ENCODE measurements around the gene CDH20. TPM values are rescaled to one million over a fixed set of nuclear protein-coding genes. Genes with fewer than 3 reads are reported as not detected.

The CDH20 gene
- total and polyA plus RNA-seq, 2 of the 13 experiments (the other 11 are each of a cell fraction or from before 2014, with no cell fraction given) = not detected

- Histone ChIP-seq H4K20me1 (ENCODE audit: insufficient read depth, low read length) (no peaks in the 10 kb centered on the region), H3K27ac (ENCODE audit: extremely low read length, insufficient read depth, low read length) (no peak overlapping the region), H3K9me3 (ENCODE audit: low read length) (no peaks in the 10 kb centered on the region), H3K9ac (ENCODE audit: insufficient read depth, low read depth, low read length) (no peak overlapping the region), H3K79me2 (ENCODE audit: insufficient read depth, low read length) (no peaks in the 10 kb centered on the region), H3K36me3 (replicated peaks in 1 of 2; ENCODE audit: control insufficient read depth in 1 of 2, insufficient read depth in 2 of 2, low read length in 2 of 2) (no peaks in the 10 kb centered on the region), H3K4me1 (ENCODE audit: insufficient read depth, low read length) (no peaks in the 10 kb centered on the region), H3K4me3 (replicated peaks in 1 of 3; ENCODE audit: insufficient read depth in 1 of 3, low read depth in 2 of 3, low read length in 3 of 3) (no peak overlapping the region), H2AFZ (ENCODE audit: low read length) (no peak overlapping the region), H3K27me3 (ENCODE audit: control insufficient read depth in 1 of 2, insufficient read depth in 2 of 2, low read length in 2 of 2) (0 out of 5 replicates have a peak, but pooled peaks cover 0 to 2% of the 10 kb centered on the region in 2 experiments), H3K4me2 (ENCODE audit: low read depth, low read length) (no peak overlapping the region)
- CTCF ChIA-PET (ENCODE audit: low intra/inter-chr PET ratio, low total read pairs) = no interaction called here
- POLR2A ChIA-PET = no interaction called here
- intact Hi-C loops (cut with micrococcal nuclease; ENCODE audit: unreplicated experiment) = no loop called here
- WGBS (ENCODE audit: low lambda C conversion rate) = 6% methylated on average over 3 of the region's 3 CpGs
- FAIRE-seq (no peak), ATAC-seq (no peak), DNase-seq (ENCODE audit: low spot score) (no peak)
- BruUV-seq (replicated peaks) = no TSS peak
- in situ Hi-C loops (cut with HindIII; ENCODE audit: extremely low pct_ligation_motif_present, low pct_unique_long_range_greater_than_20kb) = no loop called here
- no peak for TF ChIP-seq FOXP4 (CRISPR knock-in tag; IDR thresholded peaks at IDR 0.05)
- no peak for TF ChIP-seq PRDM4 (CRISPR knock-in tag; IDR thresholded peaks at IDR 0.05; ENCODE audit: borderline replicate concordance)
- TF ChIP-seq BRD4 (CRISPR knock-in tag; IDR thresholded peaks at IDR 0.05) = no peak
- TF ChIP-seq HOMEZ (CRISPR knock-in tag; IDR thresholded peaks at IDR 0.05; ENCODE audit: low read depth) = no peak
- no peak for TF ChIP-seq ZNF30 (CRISPR knock-in tag; IDR thresholded peaks at IDR 0.05)
- TF ChIP-seq ISX (CRISPR knock-in tag; conservative IDR thresholded peaks at IDR 0.05) = no peak
- TF ChIP-seq ZNF75D (CRISPR knock-in tag; IDR thresholded peaks at IDR 0.05; ENCODE audit: borderline replicate concordance) = no peak
- TF ChIP-seq SP2 (CRISPR knock-in tag; IDR thresholded peaks at IDR 0.05) = no peak
- no peak for TF ChIP-seq GABPA (IDR thresholded peaks at IDR 0.05; ENCODE audit: low read depth, low read length)
- no peak for TF ChIP-seq GABPA (CRISPR knock-in tag; IDR thresholded peaks at IDR 0.05; ENCODE audit: low read depth)
- no peak for TF ChIP-seq ZNF761 (CRISPR knock-in tag; conservative IDR thresholded peaks at IDR 0.05)
- no peak for TF ChIP-seq TRIM24 (CRISPR knock-in tag; IDR thresholded peaks at IDR 0.05)
- no peak for TF ChIP-seq MZF1 (CRISPR knock-in tag; IDR thresholded peaks at IDR 0.05; ENCODE audit: borderline replicate concordance)
- no peak for TF ChIP-seq ZNF557 (CRISPR knock-in tag; IDR thresholded peaks at IDR 0.05)
- no peak for TF ChIP-seq NKX3-1 (CRISPR knock-in tag; IDR thresholded peaks at IDR 0.05)
- TF ChIP-seq GPBP1L1 (CRISPR knock-in tag; IDR thresholded peaks at IDR 0.05) = no peak
- no peak for TF ChIP-seq ZNF274 (CRISPR knock-in tag; IDR thresholded peaks at IDR 0.05)
- no peak for TF ChIP-seq PREB (CRISPR knock-in tag; IDR thresholded peaks at IDR 0.05)
- TF ChIP-seq FOXA1 (IDR thresholded peaks at IDR 0.05) = no peak
- TF ChIP-seq FOXA1 (CRISPR knock-in tag; IDR thresholded peaks at IDR 0.05) = no peak
Observed at GRCh38 chr18:61331051-61331450, 2.2 kb upstream of the CDH20 start.
